Measurements from ENCODE around the gene LYPLAL1.
"Not testable (repeated sequence)": the region's sequence is repeated elsewhere in the genome, so short reads cannot be mapped to it uniquely, and the experiment has no call there.

Gene LYPLAL1

GRCh38 chr1:219163401-219163954, 10.2 kb upstream of the LYPLAL1 start:
- DNase-seq (ENCODE audit: low read depth, low spot score) = no peak

- DNase-seq (ENCODE audit: low read depth, low spot score) = no peak
Measured at GRCh38 chr1:219171192-219171935, 2.3 kb upstream of the LYPLAL1 start.

GRCh38 chr1:219172821-219173220, 857 bp upstream of the LYPLAL1 start:
- DNase-seq (ENCODE audit: low read depth, low spot score) = no peak

- DNase-seq (ENCODE audit: low read depth, low spot score) = no peak
Measured at GRCh38 chr1:219173434-219173757, 282 bp upstream of the LYPLAL1 start.

GRCh38 chr1:219174460-219175211, 958 bp downstream of the LYPLAL1 start:
- DNase-seq (ENCODE audit: low read depth, low spot score) = peak; percentile 71

GRCh38 chr1:219175212-219175564, 1.5 kb downstream of the LYPLAL1 start:
- no peak for DNase-seq (ENCODE audit: low read depth, low spot score)

- DNase-seq (ENCODE audit: low read depth, low spot score) = no peak
Measured at GRCh38 chr1:219176168-219176567, 2.5 kb downstream of the LYPLAL1 start.

- no peak for DNase-seq (ENCODE audit: low read depth, low spot score)
Measured at GRCh38 chr1:219177363-219177762, 3.7 kb downstream of the LYPLAL1 start.

- no peak for DNase-seq (ENCODE audit: low read depth, low spot score)
Measured at GRCh38 chr1:219177940-219178339, 4.3 kb downstream of the LYPLAL1 start.

GRCh38 chr1:219179293-219179692, 5.6 kb downstream of the LYPLAL1 start:
- no peak for DNase-seq (ENCODE audit: low read depth, low spot score)

GRCh38 chr1:219184337-219184736, 10.7 kb downstream of the LYPLAL1 start:
- DNase-seq (ENCODE audit: low read depth, low spot score) = no peak

- no peak for DNase-seq (ENCODE audit: low read depth, low spot score)
Measured at GRCh38 chr1:219185486-219186117, 11.9 kb downstream of the LYPLAL1 start.

GRCh38 chr1:219188331-219188803, 14.7 kb downstream of the LYPLAL1 start:
- DNase-seq (ENCODE audit: low read depth, low spot score) = no peak

GRCh38 chr1:219189021-219189824, 15.5 kb downstream of the LYPLAL1 start:
- no peak for DNase-seq (ENCODE audit: low read depth, low spot score)

- no peak for DNase-seq (ENCODE audit: low read depth, low spot score)
Measured at GRCh38 chr1:219189952-219190351, 16.3 kb downstream of the LYPLAL1 start.

- no peak for DNase-seq (ENCODE audit: low read depth, low spot score)
Measured at GRCh38 chr1:219190605-219191004, 16.9 kb downstream of the LYPLAL1 start.

GRCh38 chr1:219195833-219196232, 22.2 kb downstream of the LYPLAL1 start:
- not testable (repeated sequence) for DNase-seq (ENCODE audit: low read depth, low spot score)

- no peak for DNase-seq (ENCODE audit: low read depth, low spot score)
Measured at GRCh38 chr1:219201656-219202055, 28.0 kb downstream of the LYPLAL1 start.

GRCh38 chr1:219202567-219202966, 28.9 kb downstream of the LYPLAL1 start:
- no peak for DNase-seq (ENCODE audit: low read depth, low spot score)

GRCh38 chr1:219206350-219206749, 32.7 kb downstream of the LYPLAL1 start:
- DNase-seq (ENCODE audit: low read depth, low spot score) = no peak

- no peak for DNase-seq (ENCODE audit: low read depth, low spot score)
Measured at GRCh38 chr1:219209578-219209977, 35.9 kb downstream of the LYPLAL1 start.

GRCh38 chr1:219210067-219210466, 36.4 kb downstream of the LYPLAL1 start:
- DNase-seq (ENCODE audit: low read depth, low spot score) = no peak

Measured in ELF-1 (cell line).